KOPT-K1 (cell line): Measurements from ENCODE around the gene PADI4.

ENCODE experiments used
- H3K27ac ChIP-seq: fragments of 200-600 bp; sonication (generic); 2 replicates; pipeline ENCODE4 v1.5.1; 2016; ENCODE audit warnings: antibody characterized with exemption, mild to moderate bottlenecking, low read depth, low read length; ENCODE audit not compliant: poor library complexity, severe bottlenecking
- H3K36me3 ChIP-seq: fragments of 200-600 bp; sonication (generic); 2 replicates; pipeline ENCODE4 v1.5.1; 2017; ENCODE audit warnings: antibody characterized with exemption, mild to moderate bottlenecking, low read length, moderate library complexity; ENCODE audit not compliant: insufficient read depth
- H3K9me3 ChIP-seq: fragments of 200-600 bp; sonication (generic); 2 replicates; pipeline ENCODE4 v1.5.1; 2017; ENCODE audit warnings: antibody characterized with exemption, low read length, mild to moderate bottlenecking; ENCODE audit not compliant: insufficient read depth, poor library complexity, severe bottlenecking

Gene PADI4

GRCh38 chr1:17346046-17346789, 38.2 kb downstream of the PADI4 start:
- H3K27ac ChIP-seq, result no peak overlapping the region
- H3K9me3 ChIP-seq, result peaks cover 9% of the 10 kb centered on the region
- no peaks in the 10 kb centered on the region for H3K36me3 ChIP-seq

GRCh38 chr1:17347769-17348592, 40.0 kb downstream of the PADI4 start:
- H3K27ac ChIP-seq, result no peak overlapping the region
- peaks cover 9% of the 10 kb centered on the region for H3K9me3 ChIP-seq
- no peaks in the 10 kb centered on the region for H3K36me3 ChIP-seq

- no peak overlapping the region for H3K27ac ChIP-seq
- H3K36me3 ChIP-seq, result no peaks in the 10 kb centered on the region
- H3K9me3 ChIP-seq, result peaks cover 9% of the 10 kb centered on the region
Observed at GRCh38 chr1:17348593-17349234, 40.7 kb downstream of the PADI4 start.

- Histone ChIP-seq H3K36me3 (no peaks in the 10 kb centered on the region), H3K9me3 (peaks cover 9% of the 10 kb centered on the region), H3K27ac (no peak overlapping the region)
Observed at GRCh38 chr1:17350083-17350482, 42.1 kb downstream of the PADI4 start.

- H3K36me3 ChIP-seq, result no peaks in the 10 kb centered on the region
- H3K9me3 ChIP-seq, result peaks cover 1% of the 10 kb centered on the region
- H3K27ac ChIP-seq, result no peak overlapping the region
Observed at GRCh38 chr1:17350928-17351446, 43.0 kb downstream of the PADI4 start.

- Histone ChIP-seq H3K36me3 (no peaks in the 10 kb centered on the region), H3K27ac (no peak overlapping the region), H3K9me3 (no peaks in the 10 kb centered on the region)
Observed at GRCh38 chr1:17351598-17352324, 43.8 kb downstream of the PADI4 start.

- no peak overlapping the region for H3K27ac ChIP-seq
- H3K36me3 ChIP-seq, result no peaks in the 10 kb centered on the region
- H3K9me3 ChIP-seq, result no peaks in the 10 kb centered on the region
Observed at GRCh38 chr1:17352419-17352909, 44.5 kb downstream of the PADI4 start.

- H3K36me3 ChIP-seq, result no peaks in the 10 kb centered on the region
- no peaks in the 10 kb centered on the region for H3K9me3 ChIP-seq
- no peak overlapping the region for H3K27ac ChIP-seq
Observed at GRCh38 chr1:17355898-17356297, 47.9 kb downstream of the PADI4 start.

GRCh38 chr1:17356387-17357026, 48.5 kb downstream of the PADI4 start:
- no peaks in the 10 kb centered on the region for H3K36me3 ChIP-seq
- no peaks in the 10 kb centered on the region for H3K9me3 ChIP-seq
- H3K27ac ChIP-seq, result no peak overlapping the region

GRCh38 chr1:17358557-17358956, 50.6 kb downstream of the PADI4 start:
- Histone ChIP-seq H3K36me3 (no peaks in the 10 kb centered on the region), H3K27ac (no peak overlapping the region), H3K9me3 (no peaks in the 10 kb centered on the region)

GRCh38 chr1:17359031-17359430, 51.0 kb downstream of the PADI4 start:
- no peaks in the 10 kb centered on the region for H3K36me3 ChIP-seq
- H3K27ac ChIP-seq, result no peak overlapping the region
- H3K9me3 ChIP-seq, result no peaks in the 10 kb centered on the region

GRCh38 chr1:17359808-17360207, 51.8 kb downstream of the PADI4 start:
- H3K27ac ChIP-seq, result no peak overlapping the region

GRCh38 chr1:17360272-17360956, 52.4 kb downstream of the PADI4 start:
- Histone ChIP-seq H3K9me3 (peaks cover 4% of the 10 kb centered on the region), H3K36me3 (no peaks in the 10 kb centered on the region), H3K27ac (no peak overlapping the region)

More at GRCh38 chr1:17359808-17360207, 51.8 kb downstream of the PADI4 start:
- H3K36me3 ChIP-seq, result no peaks in the 10 kb centered on the region
- peaks cover 4% of the 10 kb centered on the region for H3K9me3 ChIP-seq

GRCh38 chr1:17361687-17362086, 53.7 kb downstream of the PADI4 start:
- Histone ChIP-seq H3K27ac (no peak overlapping the region), H3K9me3 (peaks cover 4% of the 10 kb centered on the region), H3K36me3 (no peaks in the 10 kb centered on the region)
